IMR-90 (cell line): ENCODE data around the gene RPL10.

Experiments
- CHD1 ChIP-seq: IDR thresholded peaks from 2 replicates; pipeline ENCODE4 v1.6.1; 2012; ENCODE audit warnings: low read depth, low read length, improper control_type of control experiment
- CTCF ChIP-seq: conservative IDR thresholded peaks from 2 replicates; pipeline ENCODE4 v1.5.1; 2012; ENCODE audit warnings: mild to moderate bottlenecking, low read depth, low read length, improper control_type of control experiment
- MAZ ChIP-seq: IDR thresholded peaks from 2 replicates; pipeline ENCODE4 v1.6.1; 2012; ENCODE audit warnings: low read depth, mild to moderate bottlenecking, low read length, improper control_type of control experiment, moderate library complexity, borderline replicate concordance
- POLR2A ChIP-seq: IDR thresholded peaks from 2 replicates; pipeline ENCODE4 v1.6.1; 2012; ENCODE audit warnings: mild to moderate bottlenecking, low read depth, low read length
- RAD21 ChIP-seq: IDR thresholded peaks from 2 replicates; pipeline ENCODE4 v1.6.1; 2012; ENCODE audit warnings: low read length, improper control_type of control experiment
- RFX5 ChIP-seq: IDR thresholded peaks from 2 replicates; pipeline ENCODE4 v1.8.0; 2012; ENCODE audit warnings: low read depth, mild to moderate bottlenecking, low read length, moderate library complexity
- SMC3 ChIP-seq: fragments of 150-350 bp; IDR thresholded peaks from 2 replicates; pipeline ENCODE4 v1.6.1; 2016; ENCODE audit warnings: low read depth, mild to moderate bottlenecking, antibody characterized with exemption, low read length, moderate library complexity
- USF2 ChIP-seq: fragments of 150-350 bp; IDR thresholded peaks from 2 replicates; pipeline ENCODE4 v1.6.1; 2017; ENCODE audit warnings: mild to moderate bottlenecking, antibody characterized with exemption, low read length, low read depth

GRCh38 chrX:154355776-154356140 is 42.4 kb upstream of the RPL10 start:
- TF ChIP-seq CTCF: no peak
- TF ChIP-seq SMC3: no peak
- no peak for TF ChIP-seq RAD21
- no peak for TF ChIP-seq MAZ
- no peak for TF ChIP-seq USF2
- TF ChIP-seq RFX5: no peak
- TF ChIP-seq POLR2A: no peak
- no peak for TF ChIP-seq CHD1
